Measurements from ENCODE around the gene RPUSD4. TPM values are rescaled to one million over a fixed set of nuclear protein-coding genes. Genes with fewer than 3 reads are reported as not detected.
A peak's percentile ranks its signal among the peaks of the same experiment; 100 is the strongest.
"Not testable (repeated sequence)": the region's sequence is repeated elsewhere in the genome, so short reads cannot be mapped to it uniquely, and the experiment has no call there.

Gene RPUSD4
- total RNA-seq (2014; rRNA removed; shearing (Covaris generic)), result 15.3 and 27.6 TPM in 2 replicates
- 61.7 and 84.4 TPM in 2 replicates for polyA plus RNA-seq (2014; cell fraction: nucleus; rRNA removed)

DNA sequence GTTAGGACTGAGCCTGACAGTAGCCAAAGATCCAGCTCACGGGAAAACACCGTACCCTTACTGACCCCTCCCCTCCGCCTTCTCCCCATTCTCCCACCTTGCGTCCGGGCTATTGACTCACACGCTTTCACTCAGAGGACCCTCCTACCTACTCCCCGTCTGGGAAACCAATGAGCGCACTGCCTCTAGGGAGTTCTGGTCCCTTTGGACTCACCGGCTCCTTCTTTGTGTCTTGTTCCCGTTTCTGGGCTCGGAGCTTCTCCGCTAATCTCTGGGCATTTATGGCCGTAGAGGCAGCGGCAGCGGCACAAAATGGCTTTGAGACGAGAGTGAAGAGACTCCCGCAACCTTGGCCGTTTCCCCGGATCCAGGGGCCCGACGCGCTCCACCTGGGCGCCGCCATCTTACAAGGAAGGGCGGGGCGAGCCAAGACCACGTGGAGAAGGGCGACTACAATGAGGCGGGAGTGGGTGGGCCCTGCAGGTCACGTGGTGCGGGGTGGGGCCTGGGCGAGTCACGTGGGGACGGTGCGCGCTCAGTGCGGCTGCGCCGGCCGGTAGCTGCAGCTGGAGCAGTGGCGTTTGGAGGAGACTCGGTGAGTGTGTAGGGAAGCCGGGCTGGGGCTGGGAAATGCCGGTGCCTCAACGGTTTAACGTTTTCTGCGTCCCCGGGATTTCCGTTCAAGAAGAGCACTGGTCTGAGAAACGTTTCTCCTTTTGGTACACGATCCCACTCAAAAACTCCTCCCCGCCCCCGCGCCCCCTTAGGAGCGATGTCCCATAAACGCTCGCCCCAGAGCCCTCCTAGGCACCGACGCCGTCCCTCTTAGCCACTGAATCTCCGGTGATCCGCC lies at the start of gene RPUSD4, which contains the start of gene FAM118B:
Gene RPUSD4, minus strand, starts transcription at position 415 of the 853 bp plus-strand sequence. Its CDS starts 12 bp downstream, at position 403.
Gene FAM118B, plus strand, starts transcription at position 547 of the 853 bp plus-strand sequence. CDS start 23,220 bp downstream, outside the sequence.
- DNase-seq (ENCODE audit: extremely low read depth, low read depth), result peak; percentile 90

- DNase-seq (ENCODE audit: extremely low read depth, low read depth), result no peak
Observed at GRCh38 chr11:126257764-126258163, 46.3 kb upstream of the RPUSD4 start.

- DNase-seq (ENCODE audit: extremely low read depth, low read depth), result no peak
Observed at GRCh38 chr11:126257144-126257543, 45.7 kb upstream of the RPUSD4 start.

GRCh38 chr11:126256216-126256615 lies 44.8 kb upstream of the RPUSD4 start:
- DNase-seq (ENCODE audit: extremely low read depth, low read depth), result no peak

GRCh38 chr11:126255507-126255906 lies 44.1 kb upstream of the RPUSD4 start:
- not testable (repeated sequence) for DNase-seq (ENCODE audit: extremely low read depth, low read depth)

- DNase-seq (ENCODE audit: extremely low read depth, low read depth), result no peak
Observed at GRCh38 chr11:126254819-126255218, 43.4 kb upstream of the RPUSD4 start.

DNA sequence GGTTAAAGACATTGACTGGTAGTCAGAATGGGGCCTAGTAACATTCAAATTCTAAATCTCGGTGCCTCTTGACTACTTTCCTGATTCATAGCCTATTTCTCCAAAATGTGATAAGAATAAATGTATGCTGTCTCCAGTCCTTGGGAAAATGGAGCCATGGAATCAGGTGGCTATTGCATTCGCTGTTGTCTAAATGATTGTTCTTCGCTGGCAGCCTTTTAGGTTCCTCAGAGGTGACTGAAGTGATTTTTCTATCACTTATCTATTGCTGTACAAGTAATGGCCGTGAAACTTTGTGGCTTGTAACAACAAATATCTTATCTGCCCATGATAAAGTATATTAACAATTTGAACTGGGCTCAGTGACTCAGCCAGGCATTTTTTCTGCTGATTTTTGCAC lies 41.8 kb upstream of the RPUSD4 start:
- DNase-seq (ENCODE audit: extremely low read depth, low read depth), result no peak

- DNase-seq (ENCODE audit: extremely low read depth, low read depth), result no peak
Observed at GRCh38 chr11:126246636-126247035, 35.2 kb upstream of the RPUSD4 start.

GRCh38 chr11:126233391-126233790 lies 21.9 kb upstream of the RPUSD4 start:
- no peak for DNase-seq (ENCODE audit: extremely low read depth, low read depth)

DNA sequence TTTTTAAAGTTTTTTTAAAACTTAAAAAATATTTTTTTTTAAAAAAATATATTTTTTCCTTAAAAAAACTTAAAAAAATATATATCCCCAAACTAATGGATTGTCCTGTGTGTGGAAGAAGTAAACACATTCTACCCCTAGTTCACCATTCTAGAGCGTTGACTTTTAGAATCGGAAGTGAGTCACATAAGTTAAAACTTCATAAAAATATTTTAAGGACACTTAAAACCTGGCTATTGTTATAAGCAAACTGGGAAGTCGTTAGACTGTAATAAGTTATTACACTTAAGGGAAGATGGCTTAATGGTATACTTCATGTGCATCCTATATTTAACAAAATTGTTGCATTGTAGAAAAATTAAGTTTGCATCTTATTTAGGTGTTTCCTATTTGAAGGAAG lies 21.2 kb upstream of the RPUSD4 start:
- no peak for DNase-seq (ENCODE audit: extremely low read depth, low read depth)

GRCh38 chr11:126231725-126232459 lies 20.4 kb upstream of the RPUSD4 start:
- DNase-seq (ENCODE audit: extremely low read depth, low read depth), result no peak

DNA sequence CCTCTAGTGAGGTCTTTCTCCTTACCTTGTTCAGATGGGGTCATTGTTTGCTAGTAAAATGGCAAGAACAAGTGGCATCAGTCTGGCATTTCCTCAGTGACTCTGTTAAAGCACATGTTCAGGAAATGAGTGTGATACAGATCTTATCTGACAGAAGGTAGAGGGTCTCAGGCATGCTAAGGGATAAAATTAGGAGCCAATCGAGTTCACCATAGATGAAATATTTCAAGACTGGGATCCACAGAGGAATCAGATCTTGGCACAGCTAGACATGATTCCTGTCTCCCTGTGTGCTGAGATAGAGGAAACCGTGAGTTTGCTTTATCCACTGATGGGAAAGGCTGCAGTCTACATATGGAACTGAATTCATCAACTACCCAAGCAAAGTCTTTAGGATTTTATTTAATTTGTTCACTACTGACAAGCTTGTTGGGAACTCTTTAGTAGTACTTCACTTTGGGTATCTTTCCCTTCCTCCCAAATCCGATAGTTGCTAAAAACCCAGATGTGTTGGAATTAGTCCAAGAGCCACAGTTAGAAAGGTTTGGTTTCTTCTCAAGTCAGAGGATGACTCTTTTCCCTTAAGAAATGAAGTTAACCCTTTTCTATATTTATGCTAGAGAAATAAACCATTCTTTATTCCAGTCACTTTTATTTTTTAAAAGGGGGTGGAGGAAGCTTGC lies 18.5 kb upstream of the RPUSD4 start:
- DNase-seq (ENCODE audit: extremely low read depth, low read depth), result no peak

DNA sequence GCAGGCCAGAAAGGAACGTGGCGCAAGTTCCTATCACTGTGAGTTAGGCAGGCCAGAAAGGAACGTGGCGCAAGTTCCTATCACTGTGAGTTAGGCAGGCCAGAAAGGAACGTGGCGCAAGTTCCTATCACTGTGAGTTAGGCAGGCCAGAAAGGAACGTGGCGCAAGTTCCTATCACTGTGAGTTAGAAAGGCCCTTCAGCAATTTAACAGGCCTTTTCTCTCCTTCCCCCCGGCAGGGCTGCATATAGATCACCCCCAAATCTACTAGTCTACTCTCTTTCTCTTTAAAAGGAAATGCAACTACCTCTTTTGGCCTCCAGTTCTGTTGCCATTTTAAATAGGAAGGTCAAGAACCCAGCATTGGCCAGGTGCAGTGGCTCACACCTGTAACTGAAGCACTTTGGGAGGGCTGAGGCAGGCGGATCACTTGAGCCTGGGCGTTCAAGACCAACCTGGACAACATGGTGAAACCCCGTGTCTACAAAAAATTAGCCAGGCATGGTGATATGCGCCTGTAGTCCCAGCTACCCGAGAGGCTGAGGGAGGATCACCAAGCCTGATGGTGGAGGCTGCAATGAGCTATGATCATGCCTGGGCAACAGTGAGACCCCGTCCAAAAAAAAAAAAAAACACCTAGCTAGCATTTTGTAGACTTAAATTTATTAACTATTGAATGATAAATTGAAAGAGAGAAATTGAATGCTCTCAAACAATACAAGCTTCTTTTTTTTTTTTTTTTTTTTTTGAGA lies 15.1 kb upstream of the RPUSD4 start:
- no peak for DNase-seq (ENCODE audit: extremely low read depth, low read depth)

GRCh38 chr11:126225295-126225665 lies 13.8 kb upstream of the RPUSD4 start:
- no peak for DNase-seq (ENCODE audit: extremely low read depth, low read depth)

GRCh38 chr11:126224647-126225294 lies 13.3 kb upstream of the RPUSD4 start:
- no peak for DNase-seq (ENCODE audit: extremely low read depth, low read depth)

- no peak for DNase-seq (ENCODE audit: extremely low read depth, low read depth)
Observed at GRCh38 chr11:126219547-126219946, 8.1 kb upstream of the RPUSD4 start.

GRCh38 chr11:126217491-126217890 lies 6.0 kb upstream of the RPUSD4 start:
- DNase-seq (ENCODE audit: extremely low read depth, low read depth), result no peak

- no peak for DNase-seq (ENCODE audit: extremely low read depth, low read depth)
Observed at GRCh38 chr11:126216526-126217305, 5.3 kb upstream of the RPUSD4 start.

DNA sequence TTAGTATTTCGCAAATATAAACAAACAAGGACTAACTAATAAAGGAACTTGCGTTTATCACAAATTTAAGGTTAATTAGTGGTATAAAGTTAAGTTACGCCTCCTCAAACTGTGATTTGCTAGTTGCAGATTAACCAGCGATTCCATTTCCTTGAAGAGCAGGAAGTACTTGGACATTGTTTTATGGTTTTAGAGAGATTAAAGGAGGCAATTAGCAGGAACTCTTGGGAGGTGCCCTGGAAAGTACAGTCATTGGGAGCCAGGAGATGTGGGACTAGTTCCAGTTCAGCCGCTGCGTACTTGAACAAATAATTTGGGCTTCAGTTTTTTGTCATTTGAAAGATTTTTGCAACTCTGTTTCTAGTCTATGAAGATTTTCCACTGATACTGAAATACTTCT lies 3.4 kb upstream of the RPUSD4 start:
- DNase-seq (ENCODE audit: extremely low read depth, low read depth), result no peak

All from NCI-H460 (cell line).